HEK293 (cell line): ENCODE results near the gene CDK4.

Experiments used
- SCRT2 ChIP-seq: fragments of 450-650 bp; formaldehyde crosslinking; IDR thresholded peaks from 2 replicates; pipeline ENCODE4 v1.5.1; 2016; ENCODE audit warnings: missing biosample characterization, missing genetic modification characterization
- ZNF148 ChIP-seq: fragments of 450-650 bp; formaldehyde crosslinking; IDR thresholded peaks from 2 replicates; pipeline ENCODE4 v1.5.0; 2017; ENCODE audit warnings: missing biosample characterization, missing genetic modification characterization, borderline replicate concordance
- ZNF26 ChIP-seq: fragments of 450-650 bp; formaldehyde crosslinking; IDR thresholded peaks from 2 replicates; pipeline ENCODE4 v1.5.1; 2016; ENCODE audit warnings: missing biosample characterization, missing genetic modification characterization
- ZNF280C ChIP-seq: fragments of 450-650 bp; formaldehyde crosslinking; IDR thresholded peaks from 2 replicates; pipeline ENCODE4 v1.5.1; 2016; ENCODE audit warnings: missing biosample characterization, missing genetic modification characterization

Gene CDK4

GRCh38 chr12:57698414-57698813 is 53.7 kb downstream of the CDK4 start (continued):
- TF ChIP-seq ZNF148 (tag by site-specific recombination): no peak
- TF ChIP-seq ZNF280C (tag by site-specific recombination): no peak
- no peak for TF ChIP-seq SCRT2 (tag by site-specific recombination)
- TF ChIP-seq ZNF26: no peak
